Inflammatory macrophage treated with lipopolysaccharide for 4 hours (primary cell): ENCODE results near the gene IGFN1.

ENCODE experiments used
- DNase-seq: peaks from one replicate; pipeline ENCODE4 v3.0.0-alpha.2; 2020

Gene IGFN1

DNA sequence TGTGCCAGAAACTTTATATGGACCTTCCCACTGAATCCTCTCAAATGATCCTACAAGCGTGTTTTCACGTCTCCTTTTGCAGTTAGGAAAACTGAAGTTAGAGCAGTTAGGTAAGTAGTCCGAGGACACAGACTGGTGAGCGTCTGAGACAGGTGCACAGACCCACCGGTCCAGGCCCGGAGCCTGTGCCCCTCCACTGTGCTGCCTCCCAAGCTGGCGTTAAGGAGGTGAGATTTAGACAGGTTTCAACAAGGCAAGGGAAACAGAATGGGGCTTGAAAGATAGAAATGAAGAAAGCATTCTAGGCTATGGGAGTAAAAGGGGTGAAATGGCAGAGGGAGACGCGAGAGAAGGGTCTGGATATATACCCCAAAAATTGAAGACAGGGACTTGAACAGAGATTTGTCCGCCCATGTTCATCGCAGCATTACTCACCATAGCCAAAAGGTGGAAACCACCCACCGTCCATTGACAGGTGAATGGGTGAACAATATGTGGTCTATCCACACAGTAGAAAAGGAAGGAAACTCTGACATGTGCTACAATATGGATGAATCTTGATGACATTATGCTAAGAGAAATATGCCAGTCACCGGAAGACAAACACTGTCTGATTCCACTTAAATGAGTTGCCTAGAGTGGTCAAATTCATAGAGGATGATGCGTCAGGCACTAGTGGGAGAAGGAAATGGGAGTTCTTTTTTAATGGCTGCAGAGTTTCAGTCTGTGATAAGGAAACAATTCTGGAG is 77.0 kb downstream of the IGFN1 start:
- DNase-seq, result no peak

DNA sequence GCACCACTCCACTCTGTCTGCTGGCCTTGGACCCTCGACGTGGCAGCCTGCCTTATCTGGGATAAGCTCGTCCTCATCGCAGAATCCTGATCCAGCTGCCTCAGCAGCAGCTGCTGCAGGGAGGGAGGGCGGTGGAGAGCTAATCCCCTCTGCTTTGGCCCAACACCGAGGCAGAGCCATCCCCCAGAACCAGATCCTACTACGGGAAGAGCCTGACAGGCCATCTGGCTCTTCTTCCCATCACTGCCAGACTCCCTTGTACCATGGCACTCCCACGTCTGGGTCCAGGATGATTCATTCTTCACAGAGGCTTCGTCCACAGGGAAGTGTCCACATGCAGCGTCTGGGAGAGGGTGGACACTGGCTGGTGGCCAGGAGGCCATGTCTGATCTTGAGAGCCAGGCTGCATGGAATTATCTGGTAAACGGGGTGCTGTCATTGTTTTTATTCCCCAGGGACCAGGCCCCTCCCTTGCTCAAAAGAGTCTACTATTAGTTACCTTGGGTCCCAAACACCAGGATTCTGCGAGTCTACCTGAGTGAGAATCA is 78.1 kb downstream of the IGFN1 start:
- no peak for DNase-seq

DNA sequence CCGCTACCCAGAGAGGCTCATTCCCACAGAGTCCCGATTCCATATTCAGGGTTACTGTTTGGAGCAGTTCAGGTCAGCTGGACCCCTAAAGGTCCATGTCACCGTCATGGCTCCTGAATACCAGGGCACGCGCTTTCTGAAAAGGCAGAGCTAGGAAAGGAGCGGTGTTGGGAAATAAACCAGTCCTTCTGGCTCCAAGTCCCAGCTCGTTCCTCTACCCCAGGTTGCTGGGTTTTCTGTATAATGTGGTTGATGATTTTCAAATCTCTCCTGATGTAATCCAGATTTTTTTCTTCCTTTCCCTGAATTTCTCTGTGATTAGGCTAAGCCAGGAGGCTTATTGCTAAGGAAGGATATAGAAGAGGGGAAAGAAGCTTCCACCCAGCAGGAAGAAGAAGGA is 78.7 kb downstream of the IGFN1 start:
- DNase-seq, result no peak

GRCh38 chr1:201269900-201270410 is 79.3 kb downstream of the IGFN1 start:
- no peak for DNase-seq

DNA sequence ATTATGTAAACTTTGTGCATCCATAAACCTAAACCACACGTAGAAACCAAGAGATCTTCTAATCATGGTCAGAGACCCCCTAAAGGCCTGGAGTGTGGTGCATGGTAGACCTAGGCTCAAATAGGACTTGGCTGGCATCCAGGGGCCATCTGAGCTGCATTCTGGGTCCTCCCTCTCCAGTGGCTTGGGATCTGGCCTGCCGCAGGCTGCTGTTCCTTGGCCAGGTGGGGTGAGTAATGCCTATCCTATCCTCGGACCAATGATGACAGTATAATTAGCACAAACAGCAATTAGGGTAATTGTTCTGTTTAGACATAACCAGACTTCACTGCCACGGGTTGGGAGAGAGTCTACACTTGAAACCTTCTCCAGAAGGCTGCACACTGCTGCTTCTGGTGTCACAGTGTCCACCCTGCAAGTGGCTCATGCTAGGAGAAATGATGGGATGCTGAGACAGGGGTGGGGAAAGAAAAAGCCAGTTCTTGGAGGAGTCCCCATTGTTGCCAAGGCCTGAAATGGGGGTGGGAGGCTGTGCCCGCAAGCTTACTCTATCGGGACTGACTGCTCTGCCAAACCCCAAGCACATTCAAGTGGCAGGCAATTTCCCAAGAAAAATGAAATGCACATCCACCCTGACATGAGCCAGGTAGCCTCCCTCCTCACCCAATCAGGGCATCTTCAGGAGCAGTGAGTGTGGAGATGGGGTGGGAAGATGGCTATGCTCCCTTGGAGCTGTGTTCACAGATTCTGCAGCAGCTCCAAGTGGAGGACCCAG is 80.2 kb downstream of the IGFN1 start:
- DNase-seq, result no peak

- DNase-seq, result no peak
Observed at GRCh38 chr1:201272799-201273198, 82.2 kb downstream of the IGFN1 start.

DNA sequence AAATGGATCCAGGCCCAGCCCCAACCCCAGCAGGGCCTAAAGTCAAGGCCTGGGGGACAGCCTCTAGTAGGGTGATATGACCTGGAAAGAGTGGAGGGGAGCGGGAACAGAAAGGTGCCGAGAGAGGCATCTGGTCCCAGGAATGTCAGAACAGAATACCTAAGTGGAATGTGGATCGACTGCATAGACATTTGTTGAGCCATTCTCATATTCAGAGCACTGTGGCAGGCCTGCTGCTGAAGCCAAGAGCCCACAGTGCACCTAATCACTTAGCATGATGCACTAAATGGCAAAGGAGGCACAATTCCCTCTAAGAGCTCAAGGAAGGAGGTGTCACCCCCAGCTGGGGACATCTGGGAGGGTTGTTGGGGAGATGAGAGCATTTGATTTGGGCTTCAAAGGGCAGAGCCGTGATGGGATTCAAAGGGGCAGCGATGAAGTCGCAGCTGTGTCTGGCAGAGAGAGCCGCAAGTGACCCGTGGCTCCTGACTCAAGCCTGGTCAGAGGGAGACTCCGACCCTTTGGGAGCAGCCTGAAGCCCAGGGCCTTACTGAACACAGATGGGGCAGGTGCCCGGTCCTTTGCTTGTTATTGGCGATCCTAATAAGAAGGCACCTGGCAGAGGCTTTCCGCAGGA is 84.1 kb downstream of the IGFN1 start:
- no peak for DNase-seq

GRCh38 chr1:201275253-201275666 is 84.6 kb downstream of the IGFN1 start:
- DNase-seq, result no peak

GRCh38 chr1:201276891-201277290 is 86.3 kb downstream of the IGFN1 start:
- no peak for DNase-seq

DNA sequence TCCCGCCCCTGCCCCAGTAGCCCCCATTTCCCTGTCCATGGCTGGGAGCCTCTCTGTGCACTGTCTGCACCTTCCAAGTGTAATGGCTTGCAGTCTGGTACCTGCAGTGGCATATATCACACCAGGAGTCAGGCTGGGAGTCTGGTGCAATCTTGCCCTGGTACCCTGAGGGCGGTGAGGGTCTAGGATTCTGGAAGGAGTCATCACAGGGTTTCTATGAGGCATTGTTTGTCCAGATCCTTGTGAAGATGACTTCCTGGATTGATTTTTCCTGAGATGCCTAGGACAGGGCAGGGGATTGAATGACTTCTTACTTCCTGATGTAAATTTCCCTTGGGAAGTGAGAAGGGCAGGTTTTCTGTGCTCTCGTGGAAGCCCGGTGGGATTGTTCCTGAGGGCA is 86.8 kb downstream of the IGFN1 start:
- DNase-seq, result no peak
